Fibroblast of the aortic adventitia (primary cell): ENCODE data around the gene GGT1. TPM values are rescaled to one million over a fixed set of nuclear protein-coding genes. Genes with fewer than 3 reads are reported as not detected.

Experiments used
- total RNA-seq: library from RNA; depleted of rRNA; stranded (reverse); fragments of >200 nt; gene quantifications from 2 replicates; pipeline ENCODE4 v1.2.3, GENCODE V29; 2012; ENCODE audit warnings: low replicate concordance

The GGT1 gene
- total RNA-seq, 1 donor: 1.1 TPM

Other genes starting within 250 kb of the GGT1 start
- gene ADORA2A, start 175.6 kb upstream of the GGT1 start, total RNA-seq: 0.45 and 0.74 TPM in 2 replicates
- gene UPB1, start 107.9 kb upstream of the GGT1 start, total RNA-seq: 0.90 TPM in 1 of 2 replicates, not detected in the other
- 69.1 and 96.6 TPM in 2 replicates for gene GUCD1, start 48.1 kb upstream of the GGT1 start, total RNA-seq
- gene SNRPD3, start 47.2 kb upstream of the GGT1 start, total RNA-seq: 50.7 and 112 TPM in 2 replicates
- gene LRRC75B, start 10.1 kb upstream of the GGT1 start, total RNA-seq: 4.0 and 6.0 TPM in 2 replicates
- not detected in 2 replicates for gene PIWIL3, start 171.5 kb downstream of the GGT1 start, total RNA-seq
- not detected in 2 replicates for gene SGSM1, start 203.0 kb downstream of the GGT1 start, total RNA-seq